ENCODE data around the gene SMARCAD1.

- TF ChIP-seq JUNB (IDR thresholded peaks at IDR 0.05) (no peak), RFX5 (IDR thresholded peaks at IDR 0.05) (no peak), PHF8 (IDR thresholded peaks at IDR 0.05; ENCODE audit: borderline replicate concordance, low read depth) (no peak), ZSCAN20 (CRISPR knock-in tag; IDR thresholded peaks at IDR 0.05) (no peak), GATA3 (IDR thresholded peaks at IDR 0.05; ENCODE audit: borderline replicate concordance) (no peak), RNF2 (IDR thresholded peaks at IDR 0.05; ENCODE audit: borderline replicate concordance, low read depth) (no peak), CTCF (IDR thresholded peaks at IDR 0.05) (no peak)
- TF ChIP-seq, protein P1, sequence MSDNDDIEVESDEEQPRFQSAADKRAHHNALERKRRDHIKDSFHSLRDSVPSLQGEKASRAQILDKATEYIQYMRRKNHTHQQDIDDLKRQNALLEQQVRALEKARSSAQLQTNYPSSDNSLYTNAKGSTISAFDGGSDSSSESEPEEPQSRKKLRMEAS (IDR thresholded peaks at IDR 0.05), result no peak
Observed at GRCh38 chr4:94336303-94336702, 128.6 kb downstream of the SMARCAD1 start.

Measured in A549 (cell line).